ENCODE data around the gene PARVB. TPM values are rescaled to one million over a fixed set of nuclear protein-coding genes. Genes with fewer than 3 reads are reported as not detected.

The PARVB gene
- total and polyA plus RNA-seq, 2 of the 8 experiments (the other 6 are each of a cell fraction or from before 2014, with no cell fraction given), result 14.5 to 18.6 TPM

GRCh38 chr22:44116755-44117684, 92.9 kb downstream of the PARVB start:
- DNase-seq (ENCODE audit: low read depth in 1 of 2, low spot score in 2 of 2), result no peak
- no peaks in the 10 kb centered on the region for H3K9me3 ChIP-seq (ENCODE audit: insufficient read depth in 2 of 2, low read depth in 1 of 2, low read length in 1 of 2)
- no peaks in the 10 kb centered on the region for H3K79me1 ChIP-seq (ENCODE audit: low read depth, low read length)
- no peaks in the 10 kb centered on the region for H3K79me2 ChIP-seq (ENCODE audit: control insufficient read depth in 1 of 2, insufficient read depth in 2 of 2, low read length in 2 of 2)
- H2AK5ac ChIP-seq (ENCODE audit: low read depth, low read length), result no peak overlapping the region
- no peaks in the 10 kb centered on the region for H3K23me2 ChIP-seq (ENCODE audit: low read depth, low read length)
- H3K18ac ChIP-seq (ENCODE audit: extremely low read depth, low read length), result no peak overlapping the region
- 93% methylated on average over 8 of the region's 16 CpGs; no CpG with 5 or more reads in 1 of the 2 experiments for WGBS, 2 experiments (ENCODE audit: extremely low coverage in 1 of 2, insufficient coverage in 1 of 2, insufficient read length in 1 of 2, insufficient replicate concordance in 2 of 2, low coverage in 1 of 2, low lambda C conversion rate in 2 of 2, missing lambda C conversion rate in 1 of 2)
- no peak overlapping the region for H2BK120ac ChIP-seq (replicated peaks; ENCODE audit: low read depth, low read length)
- H3K14ac ChIP-seq (ENCODE audit: insufficient read length), result no peak overlapping the region
- no peaks in the 10 kb centered on the region for H3K36me3 ChIP-seq (ENCODE audit: control insufficient read depth in 2 of 4, insufficient read depth in 4 of 4, low read length in 3 of 4)
- H2BK5ac ChIP-seq (ENCODE audit: low read depth, low read length), result no peak overlapping the region; the same call in 1 of the 2 replicates
- no peak overlapping the region for H2BK15ac ChIP-seq (ENCODE audit: low read length)
- no peak overlapping the region for H3K23ac ChIP-seq (ENCODE audit: insufficient read length)
- no peak overlapping the region for H2BK12ac ChIP-seq (ENCODE audit: low read depth, low read length)
- H2AFZ ChIP-seq (ENCODE audit: low read length), result no peak overlapping the region
- H3K27me3 ChIP-seq (replicated peaks in 1 of 4; ENCODE audit: control insufficient read depth in 3 of 4, extremely low read depth in 1 of 4, insufficient read depth in 3 of 4, low read length in 3 of 4), result no peaks in the 10 kb centered on the region; a peak in 1 of 7 replicates
- H3K4me1 ChIP-seq (replicated peaks in 1 of 4; ENCODE audit: control insufficient read depth in 3 of 4, insufficient read depth in 4 of 4, low read length in 3 of 4), result 0 out of 7 replicates have a peak, but pooled peaks cover 0 to 3% (median under 1%) of the 10 kb centered on the region in 4 experiments
- POLR2A ChIA-PET (ENCODE audit: partially characterized antibody), result no interaction called here
- no peak overlapping the region for H3K4ac ChIP-seq (replicated peaks; ENCODE audit: insufficient read length, low read depth, low read length)
- H3K4me2 ChIP-seq (ENCODE audit: insufficient read depth in 1 of 2, low read depth in 2 of 2, low read length in 2 of 2), result no peak overlapping the region
- CTCF ChIA-PET (ENCODE audit: partially characterized antibody), result interaction anchor here (1.8 to 1.9 kb wide), 2 partner anchors 31 to 36 kb away, joined by 6 to 8 read pairs; no protein-coding TSS in a partner anchor
- FAIRE-seq, result no peak
- H4K8ac ChIP-seq (ENCODE audit: extremely low read depth, insufficient read depth, low read length), result no peak overlapping the region
- no peak overlapping the region for H4K5ac ChIP-seq (ENCODE audit: insufficient read length, low read depth, low read length)
- H4K91ac ChIP-seq (replicated peaks; ENCODE audit: insufficient read length, low read length), result no peak overlapping the region
- no peak overlapping the region for H2BK20ac ChIP-seq (ENCODE audit: low read length)
- no peak overlapping the region for H3K9ac ChIP-seq (replicated peaks in 1 of 4; ENCODE audit: extremely low read depth in 1 of 4, low read depth in 3 of 4, low read length in 3 of 4)
- H3K4me3 ChIP-seq (ENCODE audit: extremely low read depth in 1 of 4, insufficient read depth in 2 of 4, low read depth in 3 of 4, low read length in 4 of 4), result no peak overlapping the region
- H4K20me1 ChIP-seq (replicated peaks in 1 of 2; ENCODE audit: control insufficient read depth in 1 of 2, insufficient read depth in 2 of 2, low read length in 2 of 2), result no peaks in the 10 kb centered on the region
- H3K56ac ChIP-seq (replicated peaks; ENCODE audit: insufficient read length, low read depth, low read length), result no peak overlapping the region
- H3K27ac ChIP-seq (ENCODE audit: low read depth, low read length), result no peak overlapping the region
- TF ChIP-seq TAF7 (optimal IDR thresholded peaks at IDR 0.05; ENCODE audit: borderline replicate concordance, low read depth, low read length) (no peak), CEBPB (IDR thresholded peaks at IDR 0.05; ENCODE audit: low read depth, low read length) (no peak), RNF2 (IDR thresholded peaks at IDR 0.05; ENCODE audit: borderline replicate concordance, low read depth, low read length, missing control alignments, poor library complexity, severe bottlenecking) (no peak), ATF3 (IDR thresholded peaks at IDR 0.05; ENCODE audit: insufficient read depth, low read depth, low read length) (no peak), GABPA (IDR thresholded peaks at IDR 0.05; ENCODE audit: borderline replicate concordance, insufficient read depth, low read length) (no peak), ZNF274 (IDR thresholded peaks at IDR 0.05; ENCODE audit: borderline replicate concordance, extremely low read depth, low read length) (no peak), TAF1 (IDR thresholded peaks at IDR 0.05; ENCODE audit: low read depth, low read length) (no peak), POLR2A (IDR thresholded peaks at IDR 0.05; ENCODE audit: control extremely low read depth in 1 of 2, low read depth in 2 of 2, low read length in 2 of 2) (no peak), ATF2 (IDR thresholded peaks at IDR 0.05; ENCODE audit: low read length) (no peak)
